Measurements from ENCODE around the gene PLAC1.

The PLAC1 gene

DNA sequence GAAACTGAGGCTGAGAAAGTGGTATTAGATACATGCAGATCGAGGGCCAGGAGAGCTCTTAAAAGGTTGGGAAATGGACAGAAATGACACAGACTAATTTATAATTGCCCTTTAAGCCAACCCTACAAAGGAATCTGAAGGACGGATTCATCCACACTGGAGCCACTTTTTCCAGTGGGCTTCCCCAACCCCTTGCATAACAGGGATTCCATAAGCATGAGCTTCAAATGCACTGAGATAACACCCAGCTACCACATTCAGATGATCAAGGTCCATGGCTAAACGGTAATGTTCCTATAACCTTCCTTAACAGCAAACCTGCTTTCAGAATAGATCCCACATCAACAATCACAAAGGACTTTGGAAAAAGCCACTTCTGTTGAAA lies 34.2 kb downstream of the PLAC1 start:
- no peak for DNase-seq (ENCODE audit: extremely low read depth, low read depth)

DNA sequence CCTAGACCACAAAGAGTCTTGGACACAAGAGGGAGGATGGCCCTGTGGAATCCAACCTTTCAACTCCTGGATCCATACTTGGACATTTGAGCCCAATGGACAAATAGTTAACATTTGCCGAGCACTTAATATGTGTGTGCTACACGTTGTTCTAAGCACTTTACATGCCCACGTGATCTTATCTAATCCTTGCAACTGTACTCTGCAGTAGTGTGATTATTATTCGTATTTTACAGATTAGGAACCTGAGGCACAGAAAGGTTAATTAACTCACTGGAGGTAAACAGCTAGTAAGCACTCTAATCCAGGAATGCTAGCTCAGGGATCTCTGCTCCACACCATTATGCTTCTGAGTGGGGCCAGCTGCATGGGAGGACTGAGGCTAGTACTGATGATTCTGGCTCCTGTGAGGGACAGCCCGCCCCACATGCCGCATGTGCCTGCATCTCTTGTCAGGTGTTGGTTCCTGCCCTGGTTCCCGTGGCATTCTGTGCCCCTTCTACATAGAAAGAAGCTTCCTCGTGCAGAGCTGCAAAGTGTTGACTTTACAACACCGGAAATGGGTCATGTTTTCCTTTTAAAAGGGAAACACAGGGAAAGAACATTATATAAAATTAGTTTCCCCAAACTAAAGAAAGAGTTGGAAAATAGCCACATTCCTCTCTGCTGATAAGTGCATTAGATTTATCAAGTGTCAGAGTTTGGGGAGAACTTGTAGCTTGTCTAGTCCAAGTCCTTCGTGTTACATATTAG lies 34.8 kb downstream of the PLAC1 start:
- TF ChIP-seq, protein P1, sequence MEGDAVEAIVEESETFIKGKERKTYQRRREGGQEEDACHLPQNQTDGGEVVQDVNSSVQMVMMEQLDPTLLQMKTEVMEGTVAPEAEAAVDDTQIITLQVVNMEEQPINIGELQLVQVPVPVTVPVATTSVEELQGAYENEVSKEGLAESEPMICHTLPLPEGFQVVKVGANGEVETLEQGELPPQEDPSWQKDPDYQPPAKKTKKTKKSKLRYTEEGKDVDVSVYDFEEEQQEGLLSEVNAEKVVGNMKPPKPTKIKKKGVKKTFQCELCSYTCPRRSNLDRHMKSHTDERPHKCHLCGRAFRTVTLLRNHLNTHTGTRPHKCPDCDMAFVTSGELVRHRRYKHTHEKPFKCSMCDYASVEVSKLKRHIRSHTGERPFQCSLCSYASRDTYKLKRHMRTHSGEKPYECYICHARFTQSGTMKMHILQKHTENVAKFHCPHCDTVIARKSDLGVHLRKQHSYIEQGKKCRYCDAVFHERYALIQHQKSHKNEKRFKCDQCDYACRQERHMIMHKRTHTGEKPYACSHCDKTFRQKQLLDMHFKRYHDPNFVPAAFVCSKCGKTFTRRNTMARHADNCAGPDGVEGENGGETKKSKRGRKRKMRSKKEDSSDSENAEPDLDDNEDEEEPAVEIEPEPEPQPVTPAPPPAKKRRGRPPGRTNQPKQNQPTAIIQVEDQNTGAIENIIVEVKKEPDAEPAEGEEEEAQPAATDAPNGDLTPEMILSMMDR (IDR thresholded peaks at IDR 0.05; ENCODE audit: low read depth, low read length) = no peak
- DNase-seq (ENCODE audit: extremely low read depth, low read depth) = no peak

More for the DNA sequence above, 34.2 kb downstream of the PLAC1 start:
- TF ChIP-seq, protein P1 (IDR thresholded peaks at IDR 0.05; ENCODE audit: low read depth, low read length) = no peak

DNA sequence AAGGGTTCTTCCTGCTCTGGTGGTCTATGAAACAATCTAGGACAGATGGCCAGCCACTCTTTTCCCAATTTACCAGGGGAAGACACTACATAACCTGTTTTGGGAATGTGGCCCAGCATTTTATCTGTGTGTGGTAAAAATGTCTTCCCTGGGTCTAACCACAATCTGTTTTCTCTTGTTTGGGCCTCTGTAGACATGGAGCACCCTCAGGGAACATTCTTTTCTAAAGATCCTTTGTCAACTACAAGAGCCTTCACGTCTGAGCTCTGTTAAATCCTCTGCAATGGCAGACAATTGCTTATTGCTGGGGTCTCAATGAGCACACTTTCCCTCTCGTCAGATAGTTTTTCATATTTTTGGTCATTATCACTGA lies 35.5 kb downstream of the PLAC1 start:
- TF ChIP-seq, protein P1 (IDR thresholded peaks at IDR 0.05; ENCODE audit: low read depth, low read length) = no peak
- no peak for DNase-seq (ENCODE audit: extremely low read depth, low read depth)

DNA sequence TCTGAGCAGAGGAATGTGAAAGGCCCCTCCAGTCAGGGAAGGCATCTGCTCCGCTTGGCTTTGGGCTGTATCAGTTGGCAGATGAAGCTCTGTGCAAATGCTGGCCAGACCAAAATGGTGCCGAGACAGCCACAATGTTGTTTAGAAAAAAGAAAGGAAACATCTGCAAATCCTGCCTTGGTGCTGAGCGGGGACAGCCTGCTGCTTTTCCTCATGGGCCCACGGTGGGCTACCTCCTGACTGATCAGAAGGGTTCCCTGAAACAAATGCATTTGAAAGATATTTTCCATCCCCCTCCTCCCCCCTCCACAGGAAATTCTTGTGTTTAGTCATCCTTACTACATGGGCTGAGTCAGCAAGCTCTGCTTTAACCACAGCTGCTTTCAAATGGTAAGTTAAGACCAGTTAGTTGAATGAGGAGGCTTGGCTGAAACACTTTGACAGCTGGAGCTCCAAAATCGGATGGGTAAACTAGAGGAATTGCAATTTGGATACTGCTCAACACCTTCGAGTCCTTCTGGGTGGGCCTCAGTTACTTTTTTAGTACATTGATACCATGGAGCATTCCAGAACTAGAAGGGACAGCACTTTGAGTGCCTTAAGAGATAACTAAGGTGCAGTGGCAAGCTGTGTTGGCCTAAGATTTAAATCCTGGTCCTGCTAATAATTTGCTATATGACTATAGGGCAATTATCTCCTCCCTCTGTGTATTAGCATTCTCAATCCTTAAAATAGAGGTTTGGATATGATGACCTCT lies 36.0 kb downstream of the PLAC1 start:
- TF ChIP-seq, protein P1 (IDR thresholded peaks at IDR 0.05; ENCODE audit: low read depth, low read length) = no peak
- peak; percentile 55 for DNase-seq (ENCODE audit: extremely low read depth, low read depth)

DNA sequence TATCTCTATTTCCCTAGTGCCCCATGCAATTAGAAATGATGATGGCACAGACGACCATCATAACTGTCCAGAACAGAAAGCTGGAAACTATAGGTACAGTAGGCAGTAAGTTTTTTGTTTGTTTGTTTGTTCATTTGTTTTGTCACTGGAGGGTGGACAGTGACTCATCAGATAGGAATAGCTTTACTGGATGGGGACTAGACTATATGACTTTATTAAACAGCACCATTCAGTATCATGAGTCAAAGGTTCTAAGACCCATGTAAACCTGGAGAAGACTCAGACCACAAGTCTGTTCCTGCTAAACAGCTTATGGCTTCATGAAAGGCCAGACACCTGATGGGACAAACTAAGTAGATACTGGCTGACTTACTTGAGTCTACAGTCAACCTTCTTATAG lies 38.4 kb downstream of the PLAC1 start:
- no peak for DNase-seq (ENCODE audit: extremely low read depth, low read depth)
- TF ChIP-seq, protein P1 (IDR thresholded peaks at IDR 0.05; ENCODE audit: low read depth, low read length) = no peak

DNA sequence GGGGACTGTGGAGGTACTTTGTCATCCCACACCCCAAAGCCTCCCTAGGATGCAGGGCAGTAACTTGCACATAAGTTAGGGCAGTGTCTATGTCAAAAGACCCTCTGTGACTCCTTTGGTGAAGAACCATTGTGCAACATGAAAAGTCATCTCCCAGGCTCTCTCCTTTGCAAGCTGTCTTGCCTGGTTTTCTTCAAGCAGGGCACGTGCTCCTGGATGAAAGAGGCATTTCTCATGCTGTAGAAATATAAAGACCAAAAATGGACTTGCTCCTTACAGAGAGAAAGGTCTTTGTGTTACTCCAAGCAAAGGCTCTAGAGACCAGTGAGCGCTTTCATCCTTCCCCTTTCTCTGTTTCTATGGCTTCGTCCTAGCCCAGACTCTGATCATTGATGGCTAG lies 44.9 kb downstream of the PLAC1 start:
- TF ChIP-seq, protein P1 (IDR thresholded peaks at IDR 0.05; ENCODE audit: low read depth, low read length) = no peak
- DNase-seq (ENCODE audit: extremely low read depth, low read depth) = no peak

DNA sequence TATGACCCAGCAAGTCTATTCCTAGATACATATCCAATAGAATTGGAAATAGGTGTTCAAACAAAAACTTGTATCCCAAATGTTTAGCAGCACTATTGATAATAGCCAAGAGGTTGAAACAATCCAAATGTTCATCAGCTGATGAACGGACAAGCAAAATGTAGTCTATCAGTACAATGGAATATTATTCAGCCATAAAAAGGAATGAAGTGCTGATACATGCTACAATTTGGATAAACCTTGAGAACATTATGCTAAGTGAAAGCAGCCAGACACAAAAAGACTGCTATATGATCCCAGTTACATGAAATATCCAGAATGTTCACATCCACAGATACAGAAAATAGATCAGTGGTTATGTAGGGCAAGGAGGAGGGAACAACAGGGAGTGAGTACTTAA lies 50.1 kb downstream of the PLAC1 start:
- TF ChIP-seq, protein P1 (IDR thresholded peaks at IDR 0.05; ENCODE audit: low read depth, low read length) = no peak
- DNase-seq (ENCODE audit: extremely low read depth, low read depth) = no peak
